GM12873 (cell line): ENCODE results near the gene IDUA.

Experiments
- CTCF ChIP-seq: IDR thresholded peaks from 2 replicates; pipeline ENCODE4 v1.5.1; 2012; ENCODE audit warnings: low read depth, mild to moderate bottlenecking, moderate library complexity, low read length, control low read depth; ENCODE audit not compliant: insufficient read depth; ENCODE audit errors: missing control alignments

The IDUA gene

GRCh38 chr4:986879-987623, at the start of gene IDUA:
Gene IDUA, plus strand, starts transcription at chr4:987044. Its CDS starts 41 bp downstream, at chr4:987085.
- TF ChIP-seq CTCF: peak; percentile 49

GRCh38 chr4:945274-946102, 41.4 kb upstream of the IDUA start:
- TF ChIP-seq CTCF: no peak

GRCh38 chr4:946103-946450, 40.8 kb upstream of the IDUA start:
- TF ChIP-seq CTCF: no peak

GRCh38 chr4:946517-947471, 40.0 kb upstream of the IDUA start:
- no peak for TF ChIP-seq CTCF

GRCh38 chr4:947491-947971, 39.3 kb upstream of the IDUA start:
- TF ChIP-seq CTCF: no peak

- no peak for TF ChIP-seq CTCF
Observed at GRCh38 chr4:948101-948935, 38.5 kb upstream of the IDUA start.
